Calu3 (cell line): ENCODE data around the gene SYK. TPM values are rescaled to one million over a fixed set of nuclear protein-coding genes. Genes with fewer than 3 reads are reported as not detected.
"Not testable (repeated sequence)": the region's sequence is repeated elsewhere in the genome, so short reads cannot be mapped to it uniquely, and the experiment has no call there.

Experiments used
- BruUV-seq: library from RNA; stranded (reverse); fragments of 400-500 nt; replicated peaks from 2 replicates; lab custom pipeline; 2021; lab: Mats Ljungman, UMichigan
- CTCF ChIA-PET: fragments of 300-600 bp; sonication (Branson Sonifier 250); formaldehyde crosslinking; loops from one replicate; lab custom pipeline; 2022; ENCODE audit warnings: antibody characterized with exemption; lab: Charles Lee
- DNase-seq: peaks from one replicate; pipeline ENCODE4 v3.0.0; 2022
- H3K27ac Mint-ChIP-seq: one replicate; pipeline ENCODE4 v1.8.0; 2022; ENCODE audit warnings: mixed read lengths; ENCODE audit not compliant: unreplicated experiment
- H3K27me3 Mint-ChIP-seq: one replicate; pipeline ENCODE4 v1.8.0; 2022; ENCODE audit warnings: mixed read lengths; ENCODE audit not compliant: unreplicated experiment
- H3K36me3 Mint-ChIP-seq: one replicate; pipeline ENCODE4 v1.8.0; 2022; ENCODE audit warnings: mild to moderate bottlenecking, moderate library complexity, mixed read lengths; ENCODE audit not compliant: insufficient read depth, unreplicated experiment
- H3K4me1 Mint-ChIP-seq: one replicate; pipeline ENCODE4 v1.8.0; 2022; ENCODE audit warnings: mild to moderate bottlenecking, low read depth, mixed read lengths; ENCODE audit not compliant: unreplicated experiment
- H3K4me3 Mint-ChIP-seq: one replicate; pipeline ENCODE4 v1.8.0; 2022; ENCODE audit warnings: mild to moderate bottlenecking, low read depth, moderate library complexity, mixed read lengths; ENCODE audit not compliant: unreplicated experiment
- H3K9me3 Mint-ChIP-seq: one replicate; pipeline ENCODE4 v1.8.0; 2022; ENCODE audit warnings: low read depth, mixed read lengths; ENCODE audit not compliant: unreplicated experiment
- CTCF ChIP-seq: fragments of 200-600 bp; IDR thresholded peaks from one replicate; pipeline ENCODE4 v1.8.0; 2022; ENCODE audit warnings: antibody characterized with exemption; ENCODE audit not compliant: unreplicated experiment
- intact Hi-C: fragments of 100-400 bp; cut with micrococcal nuclease; formaldehyde crosslinking; loops from one replicate; pipeline ENCODE4 v1.10.0; 2022; ENCODE audit not compliant: unreplicated experiment
- total RNA-seq: library from RNA; stranded (reverse); gene quantifications from 2 replicates; pipeline ENCODE4 v1.2.3, GENCODE V29; 2022

The SYK gene
- total RNA-seq, 1 experiment from 2014 or later: 14.8 TPM

- H3K27me3 Mint-ChIP-seq: no peaks in the 10 kb centered on the region
- CTCF ChIA-PET: no interaction called here
- intact Hi-C loops: no loop called here
- H3K4me3 Mint-ChIP-seq: no peak overlapping the region
- H3K27ac Mint-ChIP-seq: no peak overlapping the region
- BruUV-seq: no TSS peak
- DNase-seq: no peak
- TF ChIP-seq CTCF: no peak
- peaks cover 4% of the 10 kb centered on the region for H3K9me3 Mint-ChIP-seq
- H3K4me1 Mint-ChIP-seq: no peaks in the 10 kb centered on the region
- H3K36me3 Mint-ChIP-seq: no peaks in the 10 kb centered on the region
These were observed 16.7 kb downstream of the SYK start for GRCh38 chr9:90818279-90818678.

GRCh38 chr9:90820406-90820805 lies 18.8 kb downstream of the SYK start:
- BruUV-seq: not testable (repeated sequence)

GRCh38 chr9:90821236-90821635 lies 19.6 kb downstream of the SYK start:
- H3K9me3 Mint-ChIP-seq, H3K36me3 Mint-ChIP-seq, H3K4me1 Mint-ChIP-seq, H3K27me3 Mint-ChIP-seq, CTCF ChIA-PET, DNase-seq, intact Hi-C loops, H3K27ac Mint-ChIP-seq, BruUV-seq, H3K4me3 Mint-ChIP-seq: not testable (repeated sequence)

More at GRCh38 chr9:90820406-90820805, 18.8 kb downstream of the SYK start:
- H3K9me3 Mint-ChIP-seq, H3K27ac Mint-ChIP-seq, H3K36me3 Mint-ChIP-seq, H3K4me1 Mint-ChIP-seq, DNase-seq, H3K27me3 Mint-ChIP-seq, intact Hi-C loops, CTCF ChIA-PET, H3K4me3 Mint-ChIP-seq: not testable (repeated sequence)

- TF ChIP-seq CTCF: no peak
- CTCF ChIA-PET: no interaction called here
- H3K4me3 Mint-ChIP-seq: no peak overlapping the region
- no peak overlapping the region for H3K27ac Mint-ChIP-seq
- intact Hi-C loops: no loop called here
- no peaks in the 10 kb centered on the region for H3K36me3 Mint-ChIP-seq
- H3K9me3 Mint-ChIP-seq: peaks cover 4% of the 10 kb centered on the region
- no peaks in the 10 kb centered on the region for H3K4me1 Mint-ChIP-seq
- H3K27me3 Mint-ChIP-seq: no peaks in the 10 kb centered on the region
- DNase-seq: no peak
- BruUV-seq: no TSS peak
These were observed 20.1 kb downstream of the SYK start for GRCh38 chr9:90821697-90822096.

- intact Hi-C loops: no loop called here
- no peak for DNase-seq
- no peak overlapping the region for H3K27ac Mint-ChIP-seq
- peaks cover 5% of the 10 kb centered on the region for H3K36me3 Mint-ChIP-seq
- peaks cover 4% of the 10 kb centered on the region for H3K9me3 Mint-ChIP-seq
- no TSS peak for BruUV-seq
- no peak for TF ChIP-seq CTCF
- no peaks in the 10 kb centered on the region for H3K27me3 Mint-ChIP-seq
- H3K4me1 Mint-ChIP-seq: no peaks in the 10 kb centered on the region
- H3K4me3 Mint-ChIP-seq: no peak overlapping the region
- CTCF ChIA-PET: no interaction called here
These were observed 21.2 kb downstream of the SYK start for GRCh38 chr9:90822866-90823265.
